GM23248 (cell line): Measurements from ENCODE around the gene JMJD7. TPM values are rescaled to one million over a fixed set of nuclear protein-coding genes. Genes with fewer than 3 reads are reported as not detected.

ENCODE experiments used
- DNase-seq: peaks from one replicate; pipeline ENCODE4 v3.0.0-alpha.2; 2015
- H2AFZ ChIP-seq: fragments of 200-600 bp; sonication (generic); 2 replicates; pipeline ENCODE4 v1.6.1; 2016; ENCODE audit warnings: antibody characterized with exemption
- H3F3A ChIP-seq: fragments of 200-600 bp; sonication (generic); 2 replicates; pipeline ENCODE4 v1.6.1; 2016; ENCODE audit warnings: mild to moderate bottlenecking, antibody characterized with exemption, mixed run types; ENCODE audit not compliant: insufficient read depth
- H3K27ac ChIP-seq: fragments of 200-600 bp; sonication (generic); 2 replicates; pipeline ENCODE4 v1.5.1; 2016; ENCODE audit warnings: mild to moderate bottlenecking
- H3K27me3 ChIP-seq: fragments of 200-600 bp; sonication (generic); replicated peaks from 2 replicates; pipeline ENCODE4 v1.6.1; 2016; ENCODE audit warnings: mild to moderate bottlenecking; ENCODE audit not compliant: insufficient read depth
- H3K36me3 ChIP-seq: fragments of 200-600 bp; sonication (generic); 2 replicates; pipeline ENCODE4 v1.6.1; 2016; ENCODE audit warnings: low read depth, mild to moderate bottlenecking
- H3K4me1 ChIP-seq: fragments of 200-600 bp; sonication (generic); 2 replicates; pipeline ENCODE4 v1.6.1; 2016; ENCODE audit warnings: mild to moderate bottlenecking; ENCODE audit not compliant: insufficient read depth
- H3K4me2 ChIP-seq: fragments of 200-600 bp; sonication (generic); one replicate; pipeline ENCODE4 v1.6.1; 2016; ENCODE audit warnings: mild to moderate bottlenecking; ENCODE audit not compliant: unreplicated experiment
- H3K4me3 ChIP-seq: fragments of 200-600 bp; sonication (generic); 2 replicates; pipeline ENCODE4 v1.5.1; 2016; ENCODE audit warnings: mild to moderate bottlenecking
- H3K79me2 ChIP-seq: fragments of 200-600 bp; sonication (generic); 2 replicates; pipeline ENCODE4 v1.6.1; 2016; ENCODE audit warnings: mild to moderate bottlenecking; ENCODE audit not compliant: insufficient read depth
- H3K9ac ChIP-seq: fragments of 200-600 bp; sonication (generic); 2 replicates; pipeline ENCODE4 v1.6.1; 2016; ENCODE audit warnings: mild to moderate bottlenecking
- H3K9me2 ChIP-seq: fragments of 200-600 bp; sonication (generic); 2 replicates; pipeline ENCODE4 v1.6.1; 2016; ENCODE audit warnings: mixed run types, mild to moderate bottlenecking, moderate library complexity; ENCODE audit not compliant: insufficient read depth
- H3K9me3 ChIP-seq: fragments of 200-600 bp; sonication (generic); one replicate; pipeline ENCODE4 v1.6.1; 2017; ENCODE audit warnings: low read depth
- H4K20me1 ChIP-seq: fragments of 200-600 bp; sonication (generic); 2 replicates; pipeline ENCODE4 v1.6.0; 2016; ENCODE audit not compliant: insufficient read depth
- EZH2 ChIP-seq: fragments of 200-600 bp; sonication (generic); IDR thresholded peaks from 2 replicates; pipeline ENCODE4 v1.6.1; 2018; ENCODE audit warnings: antibody characterized with exemption, mild to moderate bottlenecking; ENCODE audit not compliant: insufficient read depth, poor library complexity, severe bottlenecking
- EZH2phosphoT487 ChIP-seq: fragments of 200-600 bp; sonication (generic); IDR thresholded peaks from 2 replicates; pipeline ENCODE4 v1.6.1; 2018; ENCODE audit warnings: antibody characterized with exemption, moderate library complexity, mild to moderate bottlenecking, low read depth; ENCODE audit not compliant: insufficient read depth
- WGBS, 2 experiments: methylation state at CpG; one replicate each; pipeline ENCODE4 v1.1.6; 2015 to 2017; ENCODE audit warnings: low lambda C conversion rate in 2 of 2, low coverage in 1 of 2; ENCODE audit errors: missing lambda C conversion rate in 2 of 2; 5-methylcytosine and 5-hydroxymethylcytosine counted together
- in situ Hi-C: fragments of 300-500 bp; cut with MboI; formaldehyde crosslinking; loops from 2 replicates; pipeline ENCODE4 v1.15.0; 2020
- polyA plus RNA-seq: library from polyadenylated mRNA; unstranded; fragments of >200 nt; fragmentation: Nextera tagmentation; extraction: Ambion mirVana; gene quantifications from 2 replicates; pipeline ENCODE4 v1.2.1, GENCODE V29; 2016
- total RNA-seq: library from RNA; depleted of rRNA; stranded (reverse); fragments of >200 nt; shearing (Covaris generic); gene quantifications from 2 replicates; pipeline ENCODE4 v1.2.3, GENCODE V29; 2014

JMJD7 gene
- total and polyA plus RNA-seq, 2 experiments from 2014 or later, result 3.5 to 11.7 TPM

DNA sequence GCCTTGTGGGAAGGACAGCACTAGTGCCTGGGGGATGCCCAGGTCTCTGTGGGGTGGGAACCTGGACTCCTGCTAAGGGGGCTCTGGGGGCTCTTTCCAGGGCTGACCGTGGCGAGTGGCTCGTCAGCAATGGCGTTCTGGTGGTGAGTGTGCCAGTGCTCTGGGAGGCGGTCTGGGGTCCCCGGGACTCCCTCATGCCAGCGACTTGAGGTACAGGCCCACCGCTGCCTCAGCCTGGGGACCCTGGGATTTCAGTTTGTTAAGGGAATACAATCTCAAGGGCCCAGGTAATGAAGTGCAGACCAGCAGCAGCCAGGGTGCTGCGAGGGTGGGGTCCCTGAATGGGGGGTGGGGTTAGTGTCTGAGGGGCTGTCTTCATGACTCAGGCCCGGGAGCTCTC, 13.2 kb downstream of the JMJD7 start:
- in situ Hi-C loops, result no loop called here
- Histone ChIP-seq H3K36me3 (no peaks in the 10 kb centered on the region), H3K27me3 (no peaks in the 10 kb centered on the region), H3K4me1 (no peaks in the 10 kb centered on the region), H3F3A (no peaks in the 10 kb centered on the region), H3K79me2 (no peaks in the 10 kb centered on the region), H3K4me3 (no peak overlapping the region), H3K9me2 (no peaks in the 10 kb centered on the region), H4K20me1 (no peaks in the 10 kb centered on the region), H3K9me3 (no peaks in the 10 kb centered on the region), H3K4me2 (no peak overlapping the region), H3K27ac (no peak overlapping the region), H2AFZ (no peak overlapping the region), H3K9ac (no peak overlapping the region)
- TF ChIP-seq EZH2phosphoT487 (no peak), EZH2 (no peak)
- DNase-seq, result no peak
- whole genome bisulfite sequencing, 2 experiments, result 82 to 85% methylated on average over 9 to 10 of the region's 10 CpGs

DNA sequence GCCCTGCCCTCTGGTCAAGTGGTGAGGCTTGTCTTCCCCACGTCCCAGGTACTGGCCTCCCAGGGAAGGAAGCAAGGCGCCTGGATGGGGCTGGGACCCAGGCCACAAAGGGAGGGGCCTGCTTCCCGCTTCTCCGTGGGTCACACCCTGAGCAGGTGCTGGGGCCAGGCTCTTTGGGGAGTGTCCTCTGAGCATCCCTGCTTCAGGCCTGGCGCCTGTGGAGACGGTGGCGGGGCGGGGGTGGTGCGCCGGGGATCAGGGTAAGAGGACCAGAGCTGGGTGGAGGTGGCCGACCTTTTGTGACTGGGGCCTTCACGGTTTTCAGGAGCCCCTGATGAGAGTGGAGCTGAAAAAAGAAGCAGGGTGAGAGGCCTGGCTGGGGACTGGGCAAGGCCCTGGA, 14.3 kb downstream of the JMJD7 start:
- in situ Hi-C loops, result no loop called here
- 73 to 79% methylated on average over 12 of the region's 12 CpGs for WGBS, 2 experiments

DNA sequence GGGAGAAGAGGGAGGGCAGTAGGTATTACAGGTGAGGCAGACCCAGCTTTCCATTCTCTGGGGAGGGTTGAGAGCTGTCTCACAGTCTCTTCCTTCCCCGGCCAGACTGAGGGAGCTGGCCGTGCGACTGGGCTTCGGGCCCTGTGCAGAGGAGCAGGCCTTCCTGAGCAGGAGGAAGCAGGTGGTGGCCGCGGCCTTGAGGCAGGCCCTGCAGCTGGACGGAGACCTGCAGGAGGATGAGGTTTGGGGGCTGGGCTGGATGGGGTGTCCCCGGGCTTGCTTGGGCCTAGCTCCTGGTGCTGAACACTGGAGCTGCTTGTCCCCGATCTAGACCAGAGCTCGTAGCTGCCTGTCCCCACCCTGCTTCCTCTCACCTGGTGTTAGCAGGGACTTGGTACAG, 15.7 kb downstream of the JMJD7 start:
- no peak for DNase-seq
- Histone ChIP-seq H3K9me3 (no peaks in the 10 kb centered on the region), H2AFZ (no peak overlapping the region), H3K4me1 (no peaks in the 10 kb centered on the region), H3K27me3 (no peaks in the 10 kb centered on the region), H3F3A (no peaks in the 10 kb centered on the region), H3K4me3 (no peak overlapping the region), H3K9ac (no peak overlapping the region), H3K9me2 (no peaks in the 10 kb centered on the region), H4K20me1 (no peaks in the 10 kb centered on the region), H3K27ac (no peak overlapping the region), H3K4me2 (no peak overlapping the region), H3K36me3 (no peaks in the 10 kb centered on the region; the same call in 1 of the 2 replicates), H3K79me2 (no peaks in the 10 kb centered on the region)
- TF ChIP-seq EZH2phosphoT487, result no peak
- no peak for TF ChIP-seq EZH2
- in situ Hi-C loops, result no loop called here
- WGBS, 2 experiments, result 82 to 89% methylated on average over 9 to 10 of the region's 10 CpGs

More for the DNA sequence above, 14.3 kb downstream of the JMJD7 start:
- H3K4me3 ChIP-seq, result no peak overlapping the region
- no peaks in the 10 kb centered on the region for H3K79me2 ChIP-seq
- H3K9ac ChIP-seq, result no peak overlapping the region
- H3K9me2 ChIP-seq, result no peaks in the 10 kb centered on the region
- H3F3A ChIP-seq, result no peaks in the 10 kb centered on the region
- no peak for DNase-seq
- no peak overlapping the region for H2AFZ ChIP-seq
- H3K36me3 ChIP-seq, result no peaks in the 10 kb centered on the region; the same call in 1 of the 2 replicates
- H3K9me3 ChIP-seq, result no peaks in the 10 kb centered on the region
- H3K4me2 ChIP-seq, result no peak overlapping the region
- H4K20me1 ChIP-seq, result no peaks in the 10 kb centered on the region
- no peak for TF ChIP-seq EZH2phosphoT487
- no peak for TF ChIP-seq EZH2
- no peak overlapping the region for H3K27ac ChIP-seq
- no peaks in the 10 kb centered on the region for H3K27me3 ChIP-seq
- no peaks in the 10 kb centered on the region for H3K4me1 ChIP-seq

- H3K27ac ChIP-seq, result no peak overlapping the region
- H2AFZ ChIP-seq, result no peak overlapping the region
- no peak overlapping the region for H3K9ac ChIP-seq
- H3K79me2 ChIP-seq, result no peaks in the 10 kb centered on the region
- H3K9me3 ChIP-seq, result no peaks in the 10 kb centered on the region
- H3K36me3 ChIP-seq, result no peaks in the 10 kb centered on the region; the same call in 1 of the 2 replicates
- H3F3A ChIP-seq, result no peaks in the 10 kb centered on the region
- DNase-seq, result no peak
- in situ Hi-C loops, result no loop called here
- no peak for TF ChIP-seq EZH2
- no peak for TF ChIP-seq EZH2phosphoT487
- no peak overlapping the region for H3K4me3 ChIP-seq
- no peak overlapping the region for H3K4me2 ChIP-seq
- WGBS, 2 experiments, result 85 to 94% methylated on average over 7 to 11 of the region's 12 CpGs
- no peaks in the 10 kb centered on the region for H3K4me1 ChIP-seq
- H3K9me2 ChIP-seq, result no peaks in the 10 kb centered on the region
- H4K20me1 ChIP-seq, result no peaks in the 10 kb centered on the region
- H3K27me3 ChIP-seq, result no peaks in the 10 kb centered on the region
These were observed 16.9 kb downstream of the JMJD7 start for GRCh38 chr15:41844814-41845213.

DNA sequence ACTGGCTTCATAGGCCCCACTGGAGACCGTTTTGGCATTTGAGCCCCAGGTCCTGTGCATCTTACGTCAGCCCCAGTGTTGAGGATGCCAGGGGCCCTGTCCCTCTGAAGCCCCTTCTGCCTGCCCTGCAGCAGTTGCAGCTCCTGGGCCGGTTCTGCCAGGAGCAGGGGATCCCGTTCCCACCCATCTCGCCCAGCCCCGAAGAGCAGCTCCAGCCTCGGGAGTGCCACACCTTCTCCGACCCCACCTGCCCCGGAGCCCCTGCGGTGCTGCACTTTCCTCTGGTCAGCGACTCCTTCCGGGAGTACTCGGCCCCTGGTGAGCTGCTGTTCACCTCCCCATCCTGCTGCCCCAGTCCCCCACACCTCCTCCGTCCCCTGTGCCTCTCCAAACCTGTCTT, 19.3 kb downstream of the JMJD7 start:
- Histone ChIP-seq H3K9ac (no peak overlapping the region), H3K79me2 (no peaks in the 10 kb centered on the region), H3K4me2 (no peak overlapping the region), H3F3A (0 out of 2 replicates have a peak, but pooled peaks cover 3% of the 10 kb centered on the region), H2AFZ (no peak overlapping the region), H3K36me3 (no peaks in the 10 kb centered on the region; the same call in 1 of the 2 replicates), H3K27ac (no peak overlapping the region), H3K9me2 (no peaks in the 10 kb centered on the region), H3K27me3 (no peaks in the 10 kb centered on the region), H3K4me3 (no peak overlapping the region), H3K4me1 (no peaks in the 10 kb centered on the region), H4K20me1 (no peaks in the 10 kb centered on the region), H3K9me3 (no peaks in the 10 kb centered on the region)
- 91% methylated on average over 8 to 14 of the region's 14 CpGs for WGBS, 2 experiments
- TF ChIP-seq EZH2phosphoT487, result no peak
- TF ChIP-seq EZH2, result no peak
- in situ Hi-C loops, result no loop called here
- no peak for DNase-seq
